Astrocyte (in vitro differentiated cells and primary cell): ENCODE data around the gene TAS2R46. TPM values are rescaled to one million over a fixed set of nuclear protein-coding genes. Genes with fewer than 3 reads are reported as not detected.

Experiments
- DNase-seq: peaks from one replicate; pipeline ENCODE4 v3.0.0-alpha.2; 2010; ENCODE audit warnings: low read depth
- FAIRE-seq: peaks from 2 replicates; lab custom pipeline; 2011; peaks lifted over from hg19 to GRCh38; lab: Jason Lieb, UNC
- H2AFZ ChIP-seq: 2 replicates; pipeline ENCODE4 v1.6.0; 2012; ENCODE audit warnings: low read depth, low read length, inconsistent platforms
- H3K27ac ChIP-seq: 2 replicates; pipeline ENCODE4 v1.5.1; 2011; ENCODE audit warnings: low read depth, low read length, inconsistent platforms
- H3K27me3 ChIP-seq: 2 replicates; pipeline ENCODE4 v1.6.0; 2011; ENCODE audit warnings: low read length, inconsistent platforms; ENCODE audit not compliant: insufficient read depth
- H3K36me3 ChIP-seq: 2 replicates; pipeline ENCODE4 v1.5.1; 2011; ENCODE audit warnings: low read length, inconsistent platforms; ENCODE audit not compliant: insufficient read depth
- H3K4me1 ChIP-seq: 2 replicates; pipeline ENCODE4 v1.5.1; 2011; ENCODE audit warnings: low read length, inconsistent platforms; ENCODE audit not compliant: insufficient read depth
- H3K4me2 ChIP-seq: 2 replicates; pipeline ENCODE4 v1.6.0; 2012; ENCODE audit warnings: low read length, inconsistent platforms
- H3K4me3 ChIP-seq: 2 replicates; pipeline ENCODE4 v1.5.1; 2011; ENCODE audit warnings: low read depth, mild to moderate bottlenecking, low read length, inconsistent platforms; ENCODE audit not compliant: insufficient read depth
- H3K79me2 ChIP-seq: 2 replicates; pipeline ENCODE4 v1.6.0; 2012; ENCODE audit warnings: mild to moderate bottlenecking, low read length, inconsistent platforms; ENCODE audit not compliant: insufficient read depth
- H3K9ac ChIP-seq: 2 replicates; pipeline ENCODE4 v1.6.0; 2012; ENCODE audit warnings: mild to moderate bottlenecking, low read length, inconsistent platforms
- H3K9me3 ChIP-seq: 2 replicates; pipeline ENCODE4 v1.5.1; 2012; ENCODE audit warnings: low read depth, mild to moderate bottlenecking, low read length, inconsistent platforms; ENCODE audit not compliant: insufficient read depth
- H4K20me1 ChIP-seq: 2 replicates; pipeline ENCODE4 v1.6.0; 2012; ENCODE audit warnings: low read length, inconsistent platforms; ENCODE audit not compliant: insufficient read depth
- H3K27ac Mint-ChIP-seq: one replicate; pipeline ENCODE4 v1.8.0; 2021; ENCODE audit warnings: mild to moderate bottlenecking, mixed read lengths; ENCODE audit not compliant: unreplicated experiment
- H3K27me3 Mint-ChIP-seq: one replicate; pipeline ENCODE4 v1.8.0; 2021; ENCODE audit warnings: low read depth, mixed read lengths; ENCODE audit not compliant: unreplicated experiment
- H3K36me3 Mint-ChIP-seq: one replicate; pipeline ENCODE4 v1.8.0; 2021; ENCODE audit warnings: low read depth, mixed read lengths; ENCODE audit not compliant: unreplicated experiment
- H3K4me1 Mint-ChIP-seq: one replicate; pipeline ENCODE4 v1.8.0; 2021; ENCODE audit warnings: low read depth, mixed read lengths; ENCODE audit not compliant: unreplicated experiment
- H3K4me3 Mint-ChIP-seq: one replicate; pipeline ENCODE4 v1.8.0; 2021; ENCODE audit warnings: mild to moderate bottlenecking, moderate library complexity, mixed read lengths; ENCODE audit not compliant: unreplicated experiment
- H3K9me3 Mint-ChIP-seq: one replicate; pipeline ENCODE4 v1.8.0; 2021; ENCODE audit warnings: mild to moderate bottlenecking, mixed read lengths; ENCODE audit not compliant: unreplicated experiment
- CTCF ChIP-seq: IDR thresholded peaks from 2 replicates; pipeline ENCODE4 v1.5.1; 2011; ENCODE audit warnings: low read depth, mild to moderate bottlenecking, inconsistent platforms, low read length, moderate library complexity; ENCODE audit not compliant: insufficient read depth
- EZH2 ChIP-seq: IDR thresholded peaks from 2 replicates; pipeline ENCODE4 v1.6.1; 2012; ENCODE audit warnings: mild to moderate bottlenecking, low read length, inconsistent platforms; ENCODE audit not compliant: insufficient read depth
- total RNA-seq: library from RNA; stranded (reverse); gene quantifications from 2 replicates; pipeline ENCODE4 v1.2.1, GENCODE V29; 2021

Gene TAS2R46
- total RNA-seq, 1 donor from 2014 or later: 0.57 TPM

- Histone ChIP-seq H3K27me3 (no peaks in the 10 kb centered on the region), H3K27ac (no peak within 1 kb of the TSS), H3K9ac (no peak within 1 kb of the TSS), H2AFZ (no peak within 1 kb of the TSS), H3K36me3 (no peaks in the 10 kb centered on the region), H3K4me2 (no peak within 1 kb of the TSS), H3K4me3 (no peak within 1 kb of the TSS), H3K4me1 (no peaks in the 10 kb centered on the region), H4K20me1 (no peaks in the 10 kb centered on the region), H3K79me2 (no peaks in the 10 kb centered on the region), H3K9me3 (no peaks in the 10 kb centered on the region)
- Mint-ChIP-seq H3K4me1 (no peaks in the 10 kb centered on the region), H3K27ac (no peak within 1 kb of the TSS), H3K4me3 (no peak within 1 kb of the TSS), H3K36me3 (peaks cover 5% of the 10 kb centered on the region), H3K27me3 (no peaks in the 10 kb centered on the region), H3K9me3 (no peaks in the 10 kb centered on the region)
- TF ChIP-seq EZH2 (no peak), CTCF (no peak)
- DNase-seq (no peak), FAIRE-seq (no peak)
Measured at GRCh38 chr12:11031307-11031706, 30.8 kb downstream of the TAS2R46 start, which contains the start of gene TAS2R31. TSS of gene TAS2R31 (minus strand) at chr12:11031407. CDS start at chr12:11031335, 72 bp downstream.

GRCh38 chr12:11026118-11026517 lies 36.0 kb downstream of the TAS2R46 start:
- FAIRE-seq (no peak), DNase-seq (no peak)
- Histone ChIP-seq H3K9me3 (no peaks in the 10 kb centered on the region), H3K4me1 (no peaks in the 10 kb centered on the region), H3K79me2 (no peaks in the 10 kb centered on the region), H2AFZ (no peak overlapping the region), H4K20me1 (peaks cover 3% of the 10 kb centered on the region), H3K27me3 (no peaks in the 10 kb centered on the region), H3K36me3 (no peaks in the 10 kb centered on the region), H3K9ac (no peak overlapping the region), H3K4me2 (no peak overlapping the region), H3K27ac (no peak overlapping the region), H3K4me3 (no peak overlapping the region)
- no peaks in the 10 kb centered on the region for H3K4me1 Mint-ChIP-seq
- H3K27ac Mint-ChIP-seq: no peak overlapping the region
- H3K27me3 Mint-ChIP-seq: no peaks in the 10 kb centered on the region
- TF ChIP-seq CTCF (no peak), EZH2 (no peak)
- no peaks in the 10 kb centered on the region for H3K9me3 Mint-ChIP-seq
- peaks cover 10% of the 10 kb centered on the region for H3K36me3 Mint-ChIP-seq
- no peak overlapping the region for H3K4me3 Mint-ChIP-seq

- DNase-seq: no peak
- no peaks in the 10 kb centered on the region for H3K79me2 ChIP-seq
- no peaks in the 10 kb centered on the region for H3K27me3 ChIP-seq
- no peaks in the 10 kb centered on the region for H3K9me3 ChIP-seq
- no peaks in the 10 kb centered on the region for H3K9me3 Mint-ChIP-seq
- no peaks in the 10 kb centered on the region for H3K4me1 ChIP-seq
- FAIRE-seq: no peak
- H3K27ac ChIP-seq: no peak overlapping the region
- no peaks in the 10 kb centered on the region for H3K36me3 ChIP-seq
- no peak overlapping the region for H2AFZ ChIP-seq
- H3K27me3 Mint-ChIP-seq: no peaks in the 10 kb centered on the region
- H3K4me2 ChIP-seq: no peak overlapping the region
- H3K9ac ChIP-seq: no peak overlapping the region
- no peak overlapping the region for H3K4me3 ChIP-seq
- H3K4me3 Mint-ChIP-seq: no peak overlapping the region
- no peak overlapping the region for H3K27ac Mint-ChIP-seq
- H3K4me1 Mint-ChIP-seq: no peaks in the 10 kb centered on the region
- peaks cover 3% of the 10 kb centered on the region for H4K20me1 ChIP-seq
- H3K36me3 Mint-ChIP-seq: peaks cover 10% of the 10 kb centered on the region
- TF ChIP-seq EZH2: no peak
- no peak for TF ChIP-seq CTCF
Measured at GRCh38 chr12:11023387-11023786, 38.7 kb downstream of the TAS2R46 start.
